Measurements from ENCODE around the gene HDLBP.

HDLBP gene, protein sequence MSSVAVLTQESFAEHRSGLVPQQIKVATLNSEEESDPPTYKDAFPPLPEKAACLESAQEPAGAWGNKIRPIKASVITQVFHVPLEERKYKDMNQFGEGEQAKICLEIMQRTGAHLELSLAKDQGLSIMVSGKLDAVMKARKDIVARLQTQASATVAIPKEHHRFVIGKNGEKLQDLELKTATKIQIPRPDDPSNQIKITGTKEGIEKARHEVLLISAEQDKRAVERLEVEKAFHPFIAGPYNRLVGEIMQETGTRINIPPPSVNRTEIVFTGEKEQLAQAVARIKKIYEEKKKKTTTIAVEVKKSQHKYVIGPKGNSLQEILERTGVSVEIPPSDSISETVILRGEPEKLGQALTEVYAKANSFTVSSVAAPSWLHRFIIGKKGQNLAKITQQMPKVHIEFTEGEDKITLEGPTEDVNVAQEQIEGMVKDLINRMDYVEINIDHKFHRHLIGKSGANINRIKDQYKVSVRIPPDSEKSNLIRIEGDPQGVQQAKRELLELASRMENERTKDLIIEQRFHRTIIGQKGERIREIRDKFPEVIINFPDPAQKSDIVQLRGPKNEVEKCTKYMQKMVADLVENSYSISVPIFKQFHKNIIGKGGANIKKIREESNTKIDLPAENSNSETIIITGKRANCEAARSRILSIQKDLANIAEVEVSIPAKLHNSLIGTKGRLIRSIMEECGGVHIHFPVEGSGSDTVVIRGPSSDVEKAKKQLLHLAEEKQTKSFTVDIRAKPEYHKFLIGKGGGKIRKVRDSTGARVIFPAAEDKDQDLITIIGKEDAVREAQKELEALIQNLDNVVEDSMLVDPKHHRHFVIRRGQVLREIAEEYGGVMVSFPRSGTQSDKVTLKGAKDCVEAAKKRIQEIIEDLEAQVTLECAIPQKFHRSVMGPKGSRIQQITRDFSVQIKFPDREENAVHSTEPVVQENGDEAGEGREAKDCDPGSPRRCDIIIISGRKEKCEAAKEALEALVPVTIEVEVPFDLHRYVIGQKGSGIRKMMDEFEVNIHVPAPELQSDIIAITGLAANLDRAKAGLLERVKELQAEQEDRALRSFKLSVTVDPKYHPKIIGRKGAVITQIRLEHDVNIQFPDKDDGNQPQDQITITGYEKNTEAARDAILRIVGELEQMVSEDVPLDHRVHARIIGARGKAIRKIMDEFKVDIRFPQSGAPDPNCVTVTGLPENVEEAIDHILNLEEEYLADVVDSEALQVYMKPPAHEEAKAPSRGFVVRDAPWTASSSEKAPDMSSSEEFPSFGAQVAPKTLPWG (N-terminal part only)

GRCh38 chr2:241315093-241315878 is at the start of gene HDLBP:
Gene HDLBP, minus strand, starts transcription at chr2:241315672. Its CDS starts 48,803 bp downstream, at chr2:241266869.
- DNase-seq (ENCODE audit: low spot score): peak; percentile 99

DNA sequence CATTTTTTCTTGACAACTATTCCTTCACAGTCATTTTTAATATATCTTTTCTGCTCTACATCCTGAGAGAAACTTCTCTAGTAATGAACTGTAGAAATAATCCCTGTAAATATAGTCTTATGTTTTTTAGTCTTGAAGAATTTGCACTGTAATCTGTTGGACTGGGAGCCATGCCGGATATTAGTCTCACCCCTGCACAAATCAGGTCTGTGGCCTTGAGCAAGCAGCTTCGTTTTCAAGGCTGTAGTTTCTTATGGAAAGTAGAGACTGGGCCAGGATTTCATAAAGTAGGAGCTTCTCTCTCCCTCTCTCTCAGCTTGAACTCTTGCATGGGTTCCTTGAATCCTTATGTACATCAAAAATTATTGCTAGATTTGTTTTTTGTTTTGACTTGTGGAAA is 49.3 kb upstream of the HDLBP start:
- no peak for DNase-seq (ENCODE audit: low spot score)

DNA sequence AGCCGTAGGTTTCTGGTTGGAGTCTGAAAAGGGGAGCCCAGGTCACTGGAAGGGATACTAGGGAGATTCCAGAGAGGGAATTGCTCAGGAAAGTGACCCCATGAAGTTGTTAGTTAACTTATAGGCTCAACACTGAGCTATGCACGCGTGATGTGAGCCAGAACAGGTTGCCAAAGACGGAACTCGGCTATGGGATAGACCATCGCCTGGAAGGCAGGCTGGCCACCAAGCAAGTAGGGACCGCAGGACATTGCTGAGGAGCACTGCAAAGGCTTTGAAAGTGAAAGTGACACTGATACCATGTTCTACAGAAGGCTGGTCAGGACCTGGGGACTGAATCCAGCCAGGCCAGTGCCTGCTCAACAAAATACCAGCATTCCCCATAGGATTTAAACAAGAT is 48.0 kb upstream of the HDLBP start:
- no peak for DNase-seq (ENCODE audit: low spot score)

DNA sequence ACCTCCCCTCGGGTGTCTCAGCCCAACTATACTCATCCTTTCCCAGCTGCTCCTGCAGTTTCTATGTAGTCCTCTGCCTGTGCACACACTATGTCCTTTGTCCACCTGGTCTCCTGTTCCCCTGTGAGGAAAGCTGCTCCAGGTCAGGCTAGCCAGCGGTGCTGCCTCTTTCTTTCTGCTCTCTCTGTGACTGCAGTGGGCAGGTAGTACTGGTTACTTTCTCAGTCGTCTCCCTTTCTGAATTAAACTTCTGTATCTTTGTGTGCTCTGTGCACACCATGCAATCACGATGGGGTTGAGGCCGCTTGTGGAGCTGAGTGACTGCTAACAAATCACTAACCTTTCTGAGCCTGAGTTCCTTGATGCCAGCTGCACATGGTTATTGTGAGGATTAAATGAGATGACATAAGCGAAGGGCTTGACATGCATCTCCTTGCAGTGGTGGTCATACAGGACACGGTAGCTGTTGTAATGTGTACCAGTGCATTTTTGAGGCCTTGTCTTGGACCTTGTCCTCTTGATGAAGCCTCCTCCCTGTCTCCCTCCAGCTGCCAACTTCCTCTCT is 44.1 kb upstream of the HDLBP start:
- no peak for DNase-seq (ENCODE audit: low spot score)

DNA sequence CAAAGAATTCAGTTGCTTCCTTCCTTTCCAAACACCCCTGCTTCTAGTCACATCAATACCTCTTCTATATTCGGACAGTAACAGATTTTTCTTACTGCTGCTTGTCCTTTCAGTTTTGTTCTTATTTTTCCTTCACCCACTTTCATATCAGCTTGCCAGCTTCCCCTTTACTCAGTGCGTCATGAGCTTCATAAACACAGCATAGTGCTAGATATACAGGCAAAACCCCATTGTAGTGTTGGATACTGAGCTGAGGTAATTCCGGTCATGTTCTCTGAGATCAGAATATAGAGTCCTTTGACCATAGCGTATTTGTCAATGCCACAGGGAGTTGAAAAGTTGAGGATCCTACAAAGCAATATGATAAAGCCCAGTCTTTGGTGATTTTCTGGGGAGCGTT is 43.0 kb upstream of the HDLBP start:
- no peak for DNase-seq (ENCODE audit: low spot score)

GRCh38 chr2:241357531-241357930 is 42.1 kb upstream of the HDLBP start:
- no peak for DNase-seq (ENCODE audit: low spot score)

- no peak for DNase-seq (ENCODE audit: low spot score)
Measured at GRCh38 chr2:241356871-241357260, 41.4 kb upstream of the HDLBP start.

- DNase-seq (ENCODE audit: low spot score): peak; percentile 98
Measured at GRCh38 chr2:241355983-241356870, 40.8 kb upstream of the HDLBP start, which contains the start of gene FARP2. Gene FARP2, plus strand, starts transcription at chr2:241356285. Its CDS starts 16,823 bp downstream, at chr2:241373108.

DNA sequence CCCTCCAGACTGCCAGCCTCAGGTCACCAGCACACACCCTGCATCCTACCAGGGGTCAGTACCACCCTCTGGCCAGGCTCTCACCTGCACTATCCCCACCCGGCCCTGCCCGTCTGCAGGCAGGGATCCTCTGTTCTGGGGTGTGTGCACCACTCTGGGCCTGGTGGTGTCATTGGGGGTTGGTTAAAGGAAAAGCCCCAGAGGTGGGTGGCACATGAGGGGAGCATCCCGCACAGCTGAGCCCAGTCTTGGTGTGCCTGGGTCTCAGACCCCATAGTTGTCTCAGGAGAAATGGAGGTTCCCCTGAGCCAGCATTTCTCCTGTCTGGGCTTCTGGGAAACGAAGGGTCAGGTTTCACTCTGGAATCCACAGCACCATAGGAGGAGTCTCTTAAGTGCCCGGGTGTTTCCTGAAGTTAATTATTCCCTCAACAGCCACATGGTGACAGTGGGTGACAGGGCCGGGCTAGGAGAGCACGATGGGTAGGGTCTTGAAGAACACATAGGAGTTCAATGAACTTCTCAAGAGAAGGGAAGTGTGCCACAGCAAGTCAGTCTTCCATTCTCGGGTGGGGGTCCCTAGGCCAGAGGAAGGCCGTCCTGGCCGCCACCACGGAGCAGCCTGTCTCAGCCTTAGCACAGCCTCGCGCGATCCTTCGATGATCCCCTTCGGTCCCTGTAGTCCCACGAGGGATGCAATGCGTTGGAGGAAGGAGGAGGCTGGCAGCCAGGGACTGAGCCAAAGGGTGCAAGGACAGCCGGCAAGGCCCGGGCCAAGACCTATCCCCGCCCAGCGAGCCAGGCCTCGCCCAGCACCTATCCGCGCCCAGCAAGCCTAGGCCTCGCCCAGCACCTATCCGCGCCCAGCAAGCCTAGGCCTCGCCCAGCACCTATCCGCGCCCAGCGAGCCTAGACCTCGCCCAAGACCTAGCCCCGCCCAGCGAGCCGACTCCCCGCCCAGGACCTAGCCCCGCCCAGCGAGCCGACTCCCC is 39.5 kb upstream of the HDLBP start:
- DNase-seq (ENCODE audit: low spot score): peak; percentile 76

GRCh38 chr2:241352227-241352626 is 36.8 kb upstream of the HDLBP start:
- no peak for DNase-seq (ENCODE audit: low spot score)

DNA sequence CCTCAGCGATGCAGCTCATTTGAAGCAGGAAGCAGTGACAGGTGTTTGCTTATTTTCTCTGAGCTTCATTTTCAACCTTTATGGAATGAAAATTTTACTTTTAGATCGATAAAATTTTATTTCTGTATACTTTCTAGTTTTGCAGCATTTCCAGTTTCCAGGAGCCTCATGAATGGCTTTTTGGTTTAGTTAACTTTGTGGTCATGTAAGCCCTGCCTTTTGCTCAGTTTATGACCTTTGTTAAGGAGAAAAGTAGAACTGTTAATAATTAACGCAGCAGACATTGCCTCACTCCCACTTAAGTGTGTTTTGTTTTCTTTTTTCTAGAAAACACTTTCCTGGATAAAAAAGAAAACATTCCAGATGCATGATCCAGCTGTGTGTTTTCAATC is 36.2 kb upstream of the HDLBP start:
- DNase-seq (ENCODE audit: low spot score): peak; percentile 47

GRCh38 chr2:241350878-241351639 is 35.6 kb upstream of the HDLBP start:
- DNase-seq (ENCODE audit: low spot score): no peak

- no peak for DNase-seq (ENCODE audit: low spot score)
Measured at GRCh38 chr2:241350530-241350877, 35.0 kb upstream of the HDLBP start.

- DNase-seq (ENCODE audit: low spot score): no peak
Measured at GRCh38 chr2:241349941-241350340, 34.5 kb upstream of the HDLBP start.

- DNase-seq (ENCODE audit: low spot score): no peak
Measured at GRCh38 chr2:241344925-241345651, 29.6 kb upstream of the HDLBP start.

GRCh38 chr2:241340631-241341163 is 25.2 kb upstream of the HDLBP start:
- DNase-seq (ENCODE audit: low spot score): no peak
